LNCaP clone FGC (cell line): ENCODE results near the gene OR9K2.

ENCODE experiments used
- DNase-seq: peaks from one replicate; pipeline ENCODE4 v3.0.0-alpha.2; 2011; ENCODE audit warnings: low read depth
- H3K4me3 ChIP-seq: 2 replicates; pipeline ENCODE4 v1.5.1; 2011; ENCODE audit warnings: mild to moderate bottlenecking, low read depth, low read length, control low read depth
- CTCF ChIP-seq: IDR thresholded peaks from 2 replicates; pipeline ENCODE4 v1.5.1; 2012; ENCODE audit warnings: mild to moderate bottlenecking; ENCODE audit not compliant: control insufficient read depth, insufficient read depth; ENCODE audit errors: extremely low read depth

The OR9K2 gene

GRCh38 chr12:55126106-55126505, at the start of gene OR9K2:
Gene OR9K2 (plus strand): TSS chr12:55126406. CDS start chr12:55129835, 3,429 bp downstream.
- no peak for DNase-seq
- H3K4me3 ChIP-seq, result no peak within 1 kb of the TSS
- TF ChIP-seq CTCF, result no peak

- H3K4me3 ChIP-seq, result no peak overlapping the region
- TF ChIP-seq CTCF, result no peak
- DNase-seq, result no peak
These were observed 33.6 kb upstream of the OR9K2 start for GRCh38 chr12:55092579-55092978.

GRCh38 chr12:55112378-55112875, 13.8 kb upstream of the OR9K2 start:
- H3K4me3 ChIP-seq, result no peak overlapping the region
- no peak for DNase-seq
- TF ChIP-seq CTCF, result no peak

GRCh38 chr12:55116152-55116551, 10.1 kb upstream of the OR9K2 start:
- TF ChIP-seq CTCF, result no peak
- H3K4me3 ChIP-seq, result no peak overlapping the region
- DNase-seq, result no peak

- no peak for TF ChIP-seq CTCF
- no peak for DNase-seq
- no peak overlapping the region for H3K4me3 ChIP-seq
These were observed 6.6 kb downstream of the OR9K2 start for GRCh38 chr12:55132816-55133215.

- DNase-seq, result peak; percentile 14
- peak; percentile 79 for TF ChIP-seq CTCF
- H3K4me3 ChIP-seq, result no peak overlapping the region
These were observed 16.7 kb downstream of the OR9K2 start for GRCh38 chr12:55142669-55143565.
